ENCODE measurements around the gene GASK1A. TPM values are rescaled to one million over a fixed set of nuclear protein-coding genes. Genes with fewer than 3 reads are reported as not detected.

Gene GASK1A
- not detected for total RNA-seq

GRCh38 chr3:42979044-42979972 lies at the start of gene GASK1A:
Gene GASK1A (plus strand): TSS chr3:42979311. CDS start chr3:42979643, 332 bp downstream.
- H3K4me3 Mint-ChIP-seq: peak within 1 kb of the TSS; percentile 57
- peaks cover 40% of the 10 kb centered on the region for H3K27me3 Mint-ChIP-seq
- ATAC-seq (replicated peaks): peak; percentile 34
- no peaks in the 10 kb centered on the region for H3K36me3 Mint-ChIP-seq (ENCODE audit: low read depth)
- H3K4me1 Mint-ChIP-seq: no peaks in the 10 kb centered on the region
- H3K9me3 Mint-ChIP-seq: peaks cover 4% of the 10 kb centered on the region
- no peak within 1 kb of the TSS for H3K27ac Mint-ChIP-seq

DNA sequence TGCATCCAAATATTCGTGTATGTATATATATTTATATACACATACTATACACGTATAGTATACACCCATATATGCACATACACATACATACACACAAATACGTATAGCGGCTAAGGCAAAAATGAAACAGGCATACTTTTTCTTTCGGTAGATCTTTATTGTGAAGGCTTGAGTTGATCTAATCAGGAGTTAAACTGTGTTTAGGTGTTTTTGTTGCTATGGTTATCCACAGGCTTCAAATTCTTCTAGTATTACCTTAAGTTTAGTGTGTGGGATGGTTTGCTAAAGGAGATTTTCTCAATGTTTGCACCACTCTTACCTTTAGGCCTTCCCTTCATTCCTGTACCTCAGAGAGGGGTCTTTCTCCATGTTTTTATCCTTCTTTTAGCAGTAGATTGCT lies 45.0 kb upstream of the GASK1A start:
- Mint-ChIP-seq H3K4me1 (peaks cover 7% of the 10 kb centered on the region), H3K4me3 (no peak overlapping the region), H3K9me3 (no peaks in the 10 kb centered on the region), H3K27me3 (no peaks in the 10 kb centered on the region), H3K27ac (no peak overlapping the region), H3K36me3 (ENCODE audit: low read depth) (no peaks in the 10 kb centered on the region)
- ATAC-seq (replicated peaks): no peak

GRCh38 chr3:42934910-42935309 lies 44.2 kb upstream of the GASK1A start:
- Mint-ChIP-seq H3K4me3 (no peak overlapping the region), H3K4me1 (peaks cover 7% of the 10 kb centered on the region), H3K36me3 (ENCODE audit: low read depth) (no peaks in the 10 kb centered on the region), H3K27ac (no peak overlapping the region), H3K27me3 (no peaks in the 10 kb centered on the region), H3K9me3 (no peaks in the 10 kb centered on the region)
- ATAC-seq (replicated peaks): no peak

DNA sequence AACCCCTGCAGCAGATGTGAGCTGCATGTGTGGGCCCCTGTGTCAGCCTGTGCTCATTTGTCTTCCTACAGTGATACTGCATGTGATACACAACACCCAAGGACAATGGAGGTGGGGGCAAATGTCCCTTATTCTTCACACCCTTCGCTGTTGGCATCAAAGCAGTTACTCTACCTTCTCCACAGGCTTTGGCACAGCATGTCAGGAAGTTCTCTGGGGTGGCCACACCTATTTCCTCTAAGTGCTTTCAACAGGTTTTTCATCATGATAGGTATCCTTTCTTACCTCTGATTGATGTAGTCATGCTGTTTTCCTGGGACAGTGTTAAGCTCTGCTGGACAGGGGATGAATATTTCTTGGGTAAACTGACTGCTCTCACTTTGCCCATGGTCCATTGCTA lies 43.6 kb upstream of the GASK1A start:
- no peaks in the 10 kb centered on the region for H3K9me3 Mint-ChIP-seq
- H3K27me3 Mint-ChIP-seq: no peaks in the 10 kb centered on the region
- peaks cover 7% of the 10 kb centered on the region for H3K4me1 Mint-ChIP-seq
- H3K4me3 Mint-ChIP-seq: peak overlapping the region; percentile 10
- no peak overlapping the region for H3K27ac Mint-ChIP-seq
- H3K36me3 Mint-ChIP-seq (ENCODE audit: low read depth): no peaks in the 10 kb centered on the region
- no peak for ATAC-seq (replicated peaks)

GRCh38 chr3:42936157-42936981 lies 42.7 kb upstream of the GASK1A start:
- Mint-ChIP-seq H3K4me3 (peak overlapping the region; percentile 10), H3K4me1 (peaks cover 7% of the 10 kb centered on the region), H3K27me3 (no peaks in the 10 kb centered on the region), H3K9me3 (no peaks in the 10 kb centered on the region), H3K36me3 (ENCODE audit: low read depth) (no peaks in the 10 kb centered on the region), H3K27ac (no peak overlapping the region)
- no peak for ATAC-seq (replicated peaks)

DNA sequence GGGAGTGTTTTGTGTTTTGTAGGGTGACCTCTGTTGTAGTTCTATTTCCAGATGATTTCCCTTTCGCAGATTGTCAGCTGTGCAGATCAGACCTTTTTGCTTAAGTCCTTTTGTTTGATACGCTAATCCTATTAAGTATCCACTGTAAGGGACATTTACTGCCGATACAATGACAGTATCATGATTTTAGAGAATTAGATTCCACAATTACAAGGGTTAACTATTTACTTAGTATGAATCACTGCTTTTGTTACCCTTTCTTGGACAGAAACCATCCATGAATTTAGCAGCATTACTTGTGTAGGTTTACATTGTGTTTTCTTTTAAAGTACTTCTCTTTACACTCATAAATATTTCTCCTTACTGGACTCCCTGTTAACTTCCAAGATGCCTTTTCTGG lies 41.8 kb upstream of the GASK1A start:
- Mint-ChIP-seq H3K27me3 (no peaks in the 10 kb centered on the region), H3K4me3 (no peak overlapping the region), H3K36me3 (ENCODE audit: low read depth) (no peaks in the 10 kb centered on the region), H3K27ac (no peak overlapping the region), H3K4me1 (peaks cover 7% of the 10 kb centered on the region), H3K9me3 (no peaks in the 10 kb centered on the region)
- ATAC-seq (replicated peaks): no peak

- peaks cover 5% of the 10 kb centered on the region for H3K9me3 Mint-ChIP-seq
- no peak overlapping the region for H3K27ac Mint-ChIP-seq
- H3K27me3 Mint-ChIP-seq: peaks cover 6% of the 10 kb centered on the region
- no peak for ATAC-seq (replicated peaks)
- no peak overlapping the region for H3K4me3 Mint-ChIP-seq
- no peaks in the 10 kb centered on the region for H3K36me3 Mint-ChIP-seq (ENCODE audit: low read depth)
- H3K4me1 Mint-ChIP-seq: peaks cover 6% of the 10 kb centered on the region
These were observed 36.4 kb upstream of the GASK1A start for GRCh38 chr3:42942693-42943092.

- Mint-ChIP-seq H3K36me3 (ENCODE audit: low read depth) (no peaks in the 10 kb centered on the region), H3K27ac (peak overlapping the region; percentile 53), H3K4me1 (peaks cover 6% of the 10 kb centered on the region), H3K27me3 (peaks cover 6% of the 10 kb centered on the region), H3K9me3 (peaks cover 5% of the 10 kb centered on the region), H3K4me3 (no peak overlapping the region)
- peak; percentile 86 for ATAC-seq (replicated peaks)
These were observed 33.1 kb upstream of the GASK1A start for GRCh38 chr3:42946050-42946449.

DNA sequence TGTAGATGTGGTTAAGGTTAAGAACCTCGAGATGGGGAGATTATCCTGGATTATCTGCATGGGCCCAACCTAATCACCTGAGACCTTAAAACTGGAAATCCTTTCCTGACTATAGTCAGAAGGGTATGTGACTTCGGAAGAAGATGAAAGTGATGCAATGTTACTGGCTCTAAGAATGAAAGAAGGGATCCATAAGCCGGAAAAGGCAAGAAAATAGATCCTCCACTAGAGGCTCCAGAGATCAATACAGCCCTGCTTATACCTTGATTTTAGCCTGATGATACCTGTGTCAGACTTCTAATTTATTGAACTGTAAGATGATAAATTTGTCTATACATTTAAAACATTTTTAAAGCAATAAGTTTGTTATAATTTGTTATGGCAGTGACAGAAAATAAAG lies 21.5 kb upstream of the GASK1A start:
- H3K36me3 Mint-ChIP-seq (ENCODE audit: low read depth): no peaks in the 10 kb centered on the region
- no peak overlapping the region for H3K4me3 Mint-ChIP-seq
- no peaks in the 10 kb centered on the region for H3K9me3 Mint-ChIP-seq
- H3K27ac Mint-ChIP-seq: no peak overlapping the region
- no peaks in the 10 kb centered on the region for H3K27me3 Mint-ChIP-seq
- no peaks in the 10 kb centered on the region for H3K4me1 Mint-ChIP-seq
- no peak for ATAC-seq (replicated peaks)

DNA sequence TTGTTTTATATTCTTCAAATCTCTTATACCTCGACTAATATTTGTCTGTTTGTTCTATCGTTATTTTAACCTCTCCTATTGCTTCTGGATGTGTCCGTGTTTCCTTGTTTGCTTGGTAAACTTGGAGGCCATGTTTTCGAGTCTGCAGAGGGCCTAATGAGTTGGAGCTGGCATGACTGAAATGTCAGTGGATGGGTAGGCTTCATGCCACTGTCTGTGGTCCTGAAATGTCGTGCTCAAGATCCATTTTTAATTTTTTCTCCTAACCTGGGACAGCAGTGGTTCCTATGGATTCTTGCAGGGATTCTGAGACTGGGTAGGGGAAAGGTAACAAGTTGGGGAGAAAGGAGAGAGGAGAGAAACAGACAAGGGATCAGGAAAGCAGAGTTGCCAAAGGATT lies 18.8 kb upstream of the GASK1A start:
- Mint-ChIP-seq H3K4me3 (no peak overlapping the region), H3K27me3 (no peaks in the 10 kb centered on the region), H3K36me3 (ENCODE audit: low read depth) (no peaks in the 10 kb centered on the region), H3K4me1 (peaks cover 4% of the 10 kb centered on the region), H3K9me3 (no peaks in the 10 kb centered on the region), H3K27ac (no peak overlapping the region)
- no peak for ATAC-seq (replicated peaks)

DNA sequence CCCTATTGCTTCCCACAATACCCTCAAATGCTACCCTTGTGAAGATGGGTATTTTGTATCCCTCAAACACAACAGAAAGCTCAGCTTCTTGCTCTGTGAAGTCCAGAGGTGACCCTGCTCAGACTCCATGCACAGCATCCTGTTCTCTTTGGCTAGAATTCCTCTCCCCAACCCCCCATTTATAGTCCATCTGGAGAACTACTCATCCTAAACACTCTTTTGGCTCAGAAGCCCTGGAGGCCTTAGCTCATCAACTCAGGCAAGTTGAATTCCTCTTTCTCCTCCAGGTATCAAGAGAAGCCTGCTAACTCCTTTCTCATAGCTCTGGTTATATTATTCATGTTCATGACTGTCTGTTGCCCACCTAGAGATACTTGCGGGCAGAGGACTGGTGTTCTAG lies 18.3 kb upstream of the GASK1A start:
- no peak overlapping the region for H3K27ac Mint-ChIP-seq
- H3K36me3 Mint-ChIP-seq (ENCODE audit: low read depth): no peaks in the 10 kb centered on the region
- no peak for ATAC-seq (replicated peaks)
- no peaks in the 10 kb centered on the region for H3K9me3 Mint-ChIP-seq
- H3K27me3 Mint-ChIP-seq: no peaks in the 10 kb centered on the region
- no peak overlapping the region for H3K4me3 Mint-ChIP-seq
- H3K4me1 Mint-ChIP-seq: peaks cover 4% of the 10 kb centered on the region

DNA sequence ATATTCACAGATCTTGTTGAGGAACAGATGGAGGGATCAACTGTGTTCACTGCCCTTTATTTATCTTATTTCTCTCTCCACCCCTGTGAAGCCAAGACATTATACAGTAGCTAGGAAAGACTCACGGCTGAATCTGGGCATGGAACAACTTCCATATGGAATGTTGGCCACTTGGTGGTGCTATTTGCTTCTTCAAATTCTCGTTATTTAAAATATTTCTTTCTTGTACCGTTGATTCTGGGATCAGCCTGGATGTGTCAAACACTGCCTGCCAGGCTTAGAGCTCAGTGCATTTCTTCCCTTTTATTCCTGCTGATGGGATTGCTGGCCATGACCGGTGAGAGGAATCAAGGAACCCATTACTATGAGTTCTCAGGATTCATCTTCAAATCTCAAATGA lies 17.5 kb upstream of the GASK1A start:
- Mint-ChIP-seq H3K9me3 (no peaks in the 10 kb centered on the region), H3K27ac (no peak overlapping the region), H3K27me3 (no peaks in the 10 kb centered on the region), H3K36me3 (ENCODE audit: low read depth) (no peaks in the 10 kb centered on the region), H3K4me3 (no peak overlapping the region), H3K4me1 (peaks cover 4% of the 10 kb centered on the region)
- ATAC-seq (replicated peaks): no peak

DNA sequence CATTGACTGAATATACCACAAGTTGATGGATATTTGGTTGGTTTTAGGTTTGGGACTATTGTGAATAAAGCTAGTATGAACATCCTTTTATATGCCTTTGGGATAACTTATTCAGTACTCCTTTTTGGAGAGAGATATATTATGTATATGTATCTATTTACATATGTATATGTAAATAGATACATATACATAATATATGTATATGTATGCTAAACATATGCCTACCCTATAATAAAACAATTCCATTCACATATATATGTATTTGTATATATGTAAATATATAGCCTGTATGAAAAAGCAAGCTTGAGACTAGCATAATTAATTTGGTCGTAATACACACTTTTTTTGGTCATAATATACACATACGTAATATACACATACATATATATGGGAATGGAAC lies 15.8 kb upstream of the GASK1A start:
- H3K27ac Mint-ChIP-seq: no peak overlapping the region
- peaks cover 4% of the 10 kb centered on the region for H3K4me1 Mint-ChIP-seq
- H3K9me3 Mint-ChIP-seq: no peaks in the 10 kb centered on the region
- ATAC-seq (replicated peaks): no peak
- no peaks in the 10 kb centered on the region for H3K27me3 Mint-ChIP-seq
- H3K4me3 Mint-ChIP-seq: no peak overlapping the region
- no peaks in the 10 kb centered on the region for H3K36me3 Mint-ChIP-seq (ENCODE audit: low read depth)

DNA sequence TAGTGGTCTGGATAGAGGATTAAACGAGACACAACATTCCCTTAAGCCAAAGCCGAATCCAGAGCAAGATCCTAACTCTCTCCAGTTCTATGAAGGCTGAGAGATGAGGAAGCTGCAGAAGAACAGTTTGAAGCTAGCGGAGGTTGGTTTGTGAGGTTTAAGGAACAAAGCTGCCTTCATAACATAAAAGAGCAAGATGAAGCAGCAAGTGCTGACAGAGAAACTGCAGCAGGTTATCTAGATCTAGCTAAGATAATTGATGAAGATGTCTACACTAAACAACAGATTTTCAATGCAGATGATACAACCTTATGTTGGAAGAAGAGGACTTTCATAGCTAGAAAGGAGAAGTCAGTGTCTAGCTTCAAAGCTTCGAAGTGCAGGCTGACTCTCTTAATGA lies 14.8 kb upstream of the GASK1A start:
- Mint-ChIP-seq H3K27ac (no peak overlapping the region), H3K4me1 (peaks cover 4% of the 10 kb centered on the region), H3K36me3 (ENCODE audit: low read depth) (no peaks in the 10 kb centered on the region), H3K9me3 (no peaks in the 10 kb centered on the region), H3K4me3 (no peak overlapping the region), H3K27me3 (no peaks in the 10 kb centered on the region)
- ATAC-seq (replicated peaks): no peak

GRCh38 chr3:42970557-42970956 lies 8.6 kb upstream of the GASK1A start:
- Mint-ChIP-seq H3K4me1 (no peaks in the 10 kb centered on the region), H3K27ac (no peak overlapping the region), H3K36me3 (ENCODE audit: low read depth) (no peaks in the 10 kb centered on the region), H3K9me3 (peaks cover 4% of the 10 kb centered on the region), H3K27me3 (peaks cover 5% of the 10 kb centered on the region), H3K4me3 (no peak overlapping the region)
- no peak for ATAC-seq (replicated peaks)
